K562 (cell line): ENCODE data around the gene TMEM200B. TPM values are rescaled to one million over a fixed set of nuclear protein-coding genes. Genes with fewer than 3 reads are reported as not detected.
A peak's percentile ranks its signal among the peaks of the same experiment; 100 is the strongest.

Experiments used
- CBX2 ChIP-seq: fragments of 200-600 bp; sonication (generic); IDR thresholded peaks from one replicate; pipeline ENCODE4 v1.6.1; 2012; ENCODE audit warnings: mild to moderate bottlenecking, low read length, inconsistent platforms; ENCODE audit not compliant: insufficient read depth, poor library complexity, severe bottlenecking
- TAL1 ChIP-seq: fragments of 450-650 bp; IDR thresholded peaks from 2 replicates; pipeline ENCODE4 v1.6.1; 2016; ENCODE audit warnings: mild to moderate bottlenecking
- polyA plus RNA-seq, 8 experiments: library from polyadenylated mRNA; depleted of rRNA in 4 of 8; stranded (reverse) in 5 of 8; unstranded in 3 of 8; fragments of >200 nt; fragmentation: Nextera tagmentation in 2 of 8; fragmentation: Illumina TruSeq in 1 of 8; extraction: Ambion mirVana in 2 of 8; extraction: Trizol in 1 of 8; gene quantifications; 2 replicates each; pipeline versions ENCODE4 v1.2.1 to v1.2.3, GENCODE V29; 2011 to 2014; ENCODE audit warnings: inconsistent platforms in 1 of 8, missing spikeins in 1 of 8
- total RNA-seq, 7 experiments: library from RNA; depleted of rRNA in 6 of 7; stranded (reverse); fragments of >200 nt in 6 of 7; fragmentation: Illumina TruSeq in 2 of 7; extraction: Trizol in 2 of 7; gene quantifications; 2 replicates each; pipeline versions ENCODE4 v1.2.1 to v1.2.3, GENCODE V29; 2011 to 2021; ENCODE audit warnings: low replicate concordance in 1 of 7
- TF ChIP-seq, protein P1 (sequence below): fragments of 450-650 bp; IDR thresholded peaks from 2 replicates; pipeline ENCODE4 v1.6.1; 2016; ENCODE audit warnings: mild to moderate bottlenecking, moderate library complexity
- TF ChIP-seq, protein P2 (sequence below), 2 experiments: fragments of 450-650 bp in 1 of 2; sonication (generic) in 1 of 2; formaldehyde crosslinking in 1 of 2; IDR thresholded peaks; 2 replicates each; pipeline versions ENCODE4 v1.7.1 to v1.9.0; 2016 to 2022; ENCODE audit warnings: inconsistent platforms in 1 of 2, mild to moderate bottlenecking in 1 of 2, missing genetic modification reagents in 1 of 2

Gene TMEM200B
- total and polyA plus RNA-seq, 9 of the 15 experiments (the other 6 are each of a cell fraction or from before 2014, with no cell fraction given), result 0.04 to 0.35 (median 0.10) TPM; not detected in 1

- TF ChIP-seq, protein P1, sequence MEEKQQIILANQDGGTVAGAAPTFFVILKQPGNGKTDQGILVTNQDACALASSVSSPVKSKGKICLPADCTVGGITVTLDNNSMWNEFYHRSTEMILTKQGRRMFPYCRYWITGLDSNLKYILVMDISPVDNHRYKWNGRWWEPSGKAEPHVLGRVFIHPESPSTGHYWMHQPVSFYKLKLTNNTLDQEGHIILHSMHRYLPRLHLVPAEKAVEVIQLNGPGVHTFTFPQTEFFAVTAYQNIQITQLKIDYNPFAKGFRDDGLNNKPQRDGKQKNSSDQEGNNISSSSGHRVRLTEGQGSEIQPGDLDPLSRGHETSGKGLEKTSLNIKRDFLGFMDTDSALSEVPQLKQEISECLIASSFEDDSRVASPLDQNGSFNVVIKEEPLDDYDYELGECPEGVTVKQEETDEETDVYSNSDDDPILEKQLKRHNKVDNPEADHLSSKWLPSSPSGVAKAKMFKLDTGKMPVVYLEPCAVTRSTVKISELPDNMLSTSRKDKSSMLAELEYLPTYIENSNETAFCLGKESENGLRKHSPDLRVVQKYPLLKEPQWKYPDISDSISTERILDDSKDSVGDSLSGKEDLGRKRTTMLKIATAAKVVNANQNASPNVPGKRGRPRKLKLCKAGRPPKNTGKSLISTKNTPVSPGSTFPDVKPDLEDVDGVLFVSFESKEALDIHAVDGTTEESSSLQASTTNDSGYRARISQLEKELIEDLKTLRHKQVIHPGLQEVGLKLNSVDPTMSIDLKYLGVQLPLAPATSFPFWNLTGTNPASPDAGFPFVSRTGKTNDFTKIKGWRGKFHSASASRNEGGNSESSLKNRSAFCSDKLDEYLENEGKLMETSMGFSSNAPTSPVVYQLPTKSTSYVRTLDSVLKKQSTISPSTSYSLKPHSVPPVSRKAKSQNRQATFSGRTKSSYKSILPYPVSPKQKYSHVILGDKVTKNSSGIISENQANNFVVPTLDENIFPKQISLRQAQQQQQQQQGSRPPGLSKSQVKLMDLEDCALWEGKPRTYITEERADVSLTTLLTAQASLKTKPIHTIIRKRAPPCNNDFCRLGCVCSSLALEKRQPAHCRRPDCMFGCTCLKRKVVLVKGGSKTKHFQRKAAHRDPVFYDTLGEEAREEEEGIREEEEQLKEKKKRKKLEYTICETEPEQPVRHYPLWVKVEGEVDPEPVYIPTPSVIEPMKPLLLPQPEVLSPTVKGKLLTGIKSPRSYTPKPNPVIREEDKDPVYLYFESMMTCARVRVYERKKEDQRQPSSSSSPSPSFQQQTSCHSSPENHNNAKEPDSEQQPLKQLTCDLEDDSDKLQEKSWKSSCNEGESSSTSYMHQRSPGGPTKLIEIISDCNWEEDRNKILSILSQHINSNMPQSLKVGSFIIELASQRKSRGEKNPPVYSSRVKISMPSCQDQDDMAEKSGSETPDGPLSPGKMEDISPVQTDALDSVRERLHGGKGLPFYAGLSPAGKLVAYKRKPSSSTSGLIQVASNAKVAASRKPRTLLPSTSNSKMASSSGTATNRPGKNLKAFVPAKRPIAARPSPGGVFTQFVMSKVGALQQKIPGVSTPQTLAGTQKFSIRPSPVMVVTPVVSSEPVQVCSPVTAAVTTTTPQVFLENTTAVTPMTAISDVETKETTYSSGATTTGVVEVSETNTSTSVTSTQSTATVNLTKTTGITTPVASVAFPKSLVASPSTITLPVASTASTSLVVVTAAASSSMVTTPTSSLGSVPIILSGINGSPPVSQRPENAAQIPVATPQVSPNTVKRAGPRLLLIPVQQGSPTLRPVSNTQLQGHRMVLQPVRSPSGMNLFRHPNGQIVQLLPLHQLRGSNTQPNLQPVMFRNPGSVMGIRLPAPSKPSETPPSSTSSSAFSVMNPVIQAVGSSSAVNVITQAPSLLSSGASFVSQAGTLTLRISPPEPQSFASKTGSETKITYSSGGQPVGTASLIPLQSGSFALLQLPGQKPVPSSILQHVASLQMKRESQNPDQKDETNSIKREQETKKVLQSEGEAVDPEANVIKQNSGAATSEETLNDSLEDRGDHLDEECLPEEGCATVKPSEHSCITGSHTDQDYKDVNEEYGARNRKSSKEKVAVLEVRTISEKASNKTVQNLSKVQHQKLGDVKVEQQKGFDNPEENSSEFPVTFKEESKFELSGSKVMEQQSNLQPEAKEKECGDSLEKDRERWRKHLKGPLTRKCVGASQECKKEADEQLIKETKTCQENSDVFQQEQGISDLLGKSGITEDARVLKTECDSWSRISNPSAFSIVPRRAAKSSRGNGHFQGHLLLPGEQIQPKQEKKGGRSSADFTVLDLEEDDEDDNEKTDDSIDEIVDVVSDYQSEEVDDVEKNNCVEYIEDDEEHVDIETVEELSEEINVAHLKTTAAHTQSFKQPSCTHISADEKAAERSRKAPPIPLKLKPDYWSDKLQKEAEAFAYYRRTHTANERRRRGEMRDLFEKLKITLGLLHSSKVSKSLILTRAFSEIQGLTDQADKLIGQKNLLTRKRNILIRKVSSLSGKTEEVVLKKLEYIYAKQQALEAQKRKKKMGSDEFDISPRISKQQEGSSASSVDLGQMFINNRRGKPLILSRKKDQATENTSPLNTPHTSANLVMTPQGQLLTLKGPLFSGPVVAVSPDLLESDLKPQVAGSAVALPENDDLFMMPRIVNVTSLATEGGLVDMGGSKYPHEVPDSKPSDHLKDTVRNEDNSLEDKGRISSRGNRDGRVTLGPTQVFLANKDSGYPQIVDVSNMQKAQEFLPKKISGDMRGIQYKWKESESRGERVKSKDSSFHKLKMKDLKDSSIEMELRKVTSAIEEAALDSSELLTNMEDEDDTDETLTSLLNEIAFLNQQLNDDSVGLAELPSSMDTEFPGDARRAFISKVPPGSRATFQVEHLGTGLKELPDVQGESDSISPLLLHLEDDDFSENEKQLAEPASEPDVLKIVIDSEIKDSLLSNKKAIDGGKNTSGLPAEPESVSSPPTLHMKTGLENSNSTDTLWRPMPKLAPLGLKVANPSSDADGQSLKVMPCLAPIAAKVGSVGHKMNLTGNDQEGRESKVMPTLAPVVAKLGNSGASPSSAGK, result peak; percentile 93
- TF ChIP-seq CBX2 (no peak), TAL1 (no peak)
- TF ChIP-seq, protein P2, sequence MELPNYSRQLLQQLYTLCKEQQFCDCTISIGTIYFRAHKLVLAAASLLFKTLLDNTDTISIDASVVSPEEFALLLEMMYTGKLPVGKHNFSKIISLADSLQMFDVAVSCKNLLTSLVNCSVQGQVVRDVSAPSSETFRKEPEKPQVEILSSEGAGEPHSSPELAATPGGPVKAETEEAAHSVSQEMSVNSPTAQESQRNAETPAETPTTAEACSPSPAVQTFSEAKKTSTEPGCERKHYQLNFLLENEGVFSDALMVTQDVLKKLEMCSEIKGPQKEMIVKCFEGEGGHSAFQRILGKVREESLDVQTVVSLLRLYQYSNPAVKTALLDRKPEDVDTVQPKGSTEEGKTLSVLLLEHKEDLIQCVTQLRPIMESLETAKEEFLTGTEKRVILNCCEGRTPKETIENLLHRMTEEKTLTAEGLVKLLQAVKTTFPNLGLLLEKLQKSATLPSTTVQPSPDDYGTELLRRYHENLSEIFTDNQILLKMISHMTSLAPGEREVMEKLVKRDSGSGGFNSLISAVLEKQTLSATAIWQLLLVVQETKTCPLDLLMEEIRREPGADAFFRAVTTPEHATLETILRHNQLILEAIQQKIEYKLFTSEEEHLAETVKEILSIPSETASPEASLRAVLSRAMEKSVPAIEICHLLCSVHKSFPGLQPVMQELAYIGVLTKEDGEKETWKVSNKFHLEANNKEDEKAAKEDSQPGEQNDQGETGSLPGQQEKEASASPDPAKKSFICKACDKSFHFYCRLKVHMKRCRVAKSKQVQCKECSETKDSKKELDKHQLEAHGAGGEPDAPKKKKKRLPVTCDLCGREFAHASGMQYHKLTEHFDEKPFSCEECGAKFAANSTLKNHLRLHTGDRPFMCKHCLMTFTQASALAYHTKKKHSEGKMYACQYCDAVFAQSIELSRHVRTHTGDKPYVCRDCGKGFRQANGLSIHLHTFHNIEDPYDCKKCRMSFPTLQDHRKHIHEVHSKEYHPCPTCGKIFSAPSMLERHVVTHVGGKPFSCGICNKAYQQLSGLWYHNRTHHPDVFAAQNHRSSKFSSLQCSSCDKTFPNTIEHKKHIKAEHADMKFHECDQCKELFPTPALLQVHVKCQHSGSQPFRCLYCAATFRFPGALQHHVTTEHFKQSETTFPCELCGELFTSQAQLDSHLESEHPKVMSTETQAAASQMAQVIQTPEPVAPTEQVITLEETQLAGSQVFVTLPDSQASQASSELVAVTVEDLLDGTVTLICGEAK (IDR thresholded peaks at IDR 0.05), result no peak
- TF ChIP-seq, protein P2 (CRISPR knock-in tag; IDR thresholded peaks at IDR 0.05), result no peak
Observed at GRCh38 chr1:29124366-29125236, 898 bp upstream of the TMEM200B start (continued).
